Suprapubic skin (tissue), 4 donors: ENCODE results near the gene MANBA. TPM values are rescaled to one million over a fixed set of nuclear protein-coding genes. Genes with fewer than 3 reads are reported as not detected.
A peak's percentile ranks its signal among the peaks of the same experiment; 100 is the strongest.

ENCODE experiments used
- DNase-seq, 2 donors: peaks; one replicate each; pipeline ENCODE4 v3.0.0-alpha.2; 2019; ENCODE audit warnings: low spot score in 2 of 2
- H3K27ac ChIP-seq: fragments of 200-600 bp; sonication (generic); one replicate; pipeline ENCODE4 v1.5.1; 2019
- H3K27me3 ChIP-seq: fragments of 200-600 bp; sonication (generic); one replicate; pipeline ENCODE4 v1.5.1; 2019
- H3K36me3 ChIP-seq: fragments of 200-600 bp; sonication (generic); one replicate; pipeline ENCODE4 v1.5.1; 2019
- H3K4me1 ChIP-seq: fragments of 200-600 bp; sonication (generic); one replicate; pipeline ENCODE4 v1.5.1; 2019
- H3K4me3 ChIP-seq: fragments of 200-600 bp; sonication (generic); one replicate; pipeline ENCODE4 v1.5.1; 2019; ENCODE audit warnings: mild to moderate bottlenecking
- H3K9me3 ChIP-seq: fragments of 200-600 bp; sonication (generic); one replicate; pipeline ENCODE4 v1.5.1; 2019
- EP300 ChIP-seq: sonication (generic); formaldehyde crosslinking; IDR thresholded peaks from one replicate; pipeline ENCODE4 v1.6.1; 2017; ENCODE audit warnings: antibody characterized with exemption
- POLR2A ChIP-seq, 2 donors: fragments of 450-650 bp; IDR thresholded peaks; one replicate each; pipeline ENCODE4 v1.6.1; 2017; ENCODE audit warnings: antibody characterized with exemption in 2 of 2, mild to moderate bottlenecking in 2 of 2, moderate library complexity in 2 of 2
- POLR2AphosphoS5 ChIP-seq, 3 donors: sonication (generic); formaldehyde crosslinking; IDR thresholded peaks; one replicate each; pipeline ENCODE4 v1.6.1; 2017; ENCODE audit warnings: antibody characterized with exemption in 3 of 3
- WGBS: methylation state at CpG from one replicate; pipeline ENCODE4 v1.1.5; 2018; 5-methylcytosine and 5-hydroxymethylcytosine counted together
- total RNA-seq, 4 donors: library from RNA; depleted of rRNA; stranded (reverse); fragments of >200 nt; gene quantifications; one replicate each; pipeline ENCODE4 v1.1.0, GENCODE V29; 2016
- TF ChIP-seq, protein P1 (sequence below), 2 donors: fragments of 200-600 bp in 1 of 2; fragments of 450-650 bp in 1 of 2; sonication (generic) in 1 of 2; IDR thresholded peaks; one replicate each; pipeline ENCODE4 v1.5.1; 2016 to 2019; ENCODE audit warnings: antibody characterized with exemption in 2 of 2, mild to moderate bottlenecking in 1 of 2, moderate library complexity in 1 of 2

Gene MANBA
- total RNA-seq, 4 donors from 2014 or later: 11.0 to 36.1 (median 21.1) TPM

- peaks cover 89% of the 10 kb centered on the region for H3K36me3 ChIP-seq
- peak overlapping the region; percentile 67 for H3K27ac ChIP-seq
- TF ChIP-seq POLR2A (IDR thresholded peaks at IDR 0.05): no peak
- no peak for TF ChIP-seq POLR2AphosphoS5 (IDR thresholded peaks at IDR 0.05)
- no peak for TF ChIP-seq EP300
- H3K4me3 ChIP-seq: no peak overlapping the region
- WGBS: 55% methylated on average over 11 of the region's 11 CpGs
- no peak for DNase-seq
- peaks cover 17% of the 10 kb centered on the region for H3K4me1 ChIP-seq
- no peaks in the 10 kb centered on the region for H3K9me3 ChIP-seq
- H3K27me3 ChIP-seq: no peaks in the 10 kb centered on the region
Measured at GRCh38 chr4:102612824-102613366, 147.9 kb downstream of the MANBA start.

- H3K9me3 ChIP-seq: no peaks in the 10 kb centered on the region
- H3K27ac ChIP-seq: peak overlapping the region; percentile 67
- no peaks in the 10 kb centered on the region for H3K27me3 ChIP-seq
- peaks cover 93% of the 10 kb centered on the region for H3K36me3 ChIP-seq
- DNase-seq: no peak
- H3K4me1 ChIP-seq: peaks cover 17% of the 10 kb centered on the region
- WGBS: 55% methylated on average over 2 of the region's 2 CpGs
- TF ChIP-seq EP300: no peak
- TF ChIP-seq, protein P1, sequence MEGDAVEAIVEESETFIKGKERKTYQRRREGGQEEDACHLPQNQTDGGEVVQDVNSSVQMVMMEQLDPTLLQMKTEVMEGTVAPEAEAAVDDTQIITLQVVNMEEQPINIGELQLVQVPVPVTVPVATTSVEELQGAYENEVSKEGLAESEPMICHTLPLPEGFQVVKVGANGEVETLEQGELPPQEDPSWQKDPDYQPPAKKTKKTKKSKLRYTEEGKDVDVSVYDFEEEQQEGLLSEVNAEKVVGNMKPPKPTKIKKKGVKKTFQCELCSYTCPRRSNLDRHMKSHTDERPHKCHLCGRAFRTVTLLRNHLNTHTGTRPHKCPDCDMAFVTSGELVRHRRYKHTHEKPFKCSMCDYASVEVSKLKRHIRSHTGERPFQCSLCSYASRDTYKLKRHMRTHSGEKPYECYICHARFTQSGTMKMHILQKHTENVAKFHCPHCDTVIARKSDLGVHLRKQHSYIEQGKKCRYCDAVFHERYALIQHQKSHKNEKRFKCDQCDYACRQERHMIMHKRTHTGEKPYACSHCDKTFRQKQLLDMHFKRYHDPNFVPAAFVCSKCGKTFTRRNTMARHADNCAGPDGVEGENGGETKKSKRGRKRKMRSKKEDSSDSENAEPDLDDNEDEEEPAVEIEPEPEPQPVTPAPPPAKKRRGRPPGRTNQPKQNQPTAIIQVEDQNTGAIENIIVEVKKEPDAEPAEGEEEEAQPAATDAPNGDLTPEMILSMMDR (IDR thresholded peaks at IDR 0.05): no peak
- no peak for TF ChIP-seq POLR2A (IDR thresholded peaks at IDR 0.05)
- no peak for TF ChIP-seq POLR2AphosphoS5 (IDR thresholded peaks at IDR 0.05)
- no peak overlapping the region for H3K4me3 ChIP-seq
Measured at GRCh38 chr4:102612210-102612609, 148.6 kb downstream of the MANBA start.

DNA sequence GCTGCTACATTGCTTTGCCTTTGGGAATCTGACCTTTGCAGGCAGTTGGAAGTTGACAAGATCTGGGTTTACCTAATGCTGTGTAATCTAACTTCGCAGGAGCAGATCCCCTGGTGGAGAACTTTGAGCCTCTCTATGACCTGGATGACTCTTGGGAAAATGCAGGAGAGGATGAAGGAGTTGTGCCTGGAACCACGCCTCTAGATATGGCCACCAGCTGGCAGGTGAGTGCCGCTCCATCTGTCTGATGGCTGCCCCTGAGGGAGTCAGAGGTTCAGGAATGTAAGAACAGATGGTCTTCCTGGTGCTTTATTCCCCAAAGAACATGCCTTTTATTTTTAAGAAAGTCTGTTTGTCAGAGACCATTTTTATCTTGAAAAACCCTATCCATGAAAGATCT, 150.3 kb downstream of the MANBA start:
- no peak overlapping the region for H3K27ac ChIP-seq
- H3K9me3 ChIP-seq: no peaks in the 10 kb centered on the region
- no peak for DNase-seq
- TF ChIP-seq EP300 (no peak), POLR2AphosphoS5 (IDR thresholded peaks at IDR 0.05) (no peak), POLR2A (IDR thresholded peaks at IDR 0.05) (no peak)
- TF ChIP-seq, protein P1 (IDR thresholded peaks at IDR 0.05): no peak
- H3K4me1 ChIP-seq: peaks cover 17% of the 10 kb centered on the region
- no peak overlapping the region for H3K4me3 ChIP-seq
- peaks cover 88% of the 10 kb centered on the region for H3K36me3 ChIP-seq
- no peaks in the 10 kb centered on the region for H3K27me3 ChIP-seq
- whole genome bisulfite sequencing: 91% methylated on average over 3 of the region's 3 CpGs

DNA sequence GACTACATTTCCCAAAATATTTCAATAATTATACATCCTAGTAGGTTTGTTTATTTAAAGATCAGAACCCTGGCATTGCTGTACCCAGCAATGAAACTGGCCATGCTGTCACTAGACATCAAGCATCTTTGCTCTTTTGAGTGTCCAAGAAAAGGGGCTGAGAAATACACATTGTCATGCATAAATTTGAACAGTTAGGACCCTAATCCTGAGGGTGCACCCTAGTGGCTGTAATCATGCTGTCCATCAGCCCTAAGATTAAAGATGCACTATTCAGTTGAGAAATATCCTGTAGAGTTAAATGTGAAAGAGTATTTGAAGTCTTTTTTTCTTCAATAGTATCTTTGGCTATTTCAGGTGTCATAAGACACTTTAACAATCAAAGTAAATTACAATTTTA, 150.8 kb downstream of the MANBA start:
- H3K4me3 ChIP-seq: no peak overlapping the region
- TF ChIP-seq POLR2A (IDR thresholded peaks at IDR 0.05) (no peak), POLR2AphosphoS5 (IDR thresholded peaks at IDR 0.05) (no peak), EP300 (no peak)
- TF ChIP-seq, protein P1 (IDR thresholded peaks at IDR 0.05): no peak
- no peak overlapping the region for H3K27ac ChIP-seq
- no peaks in the 10 kb centered on the region for H3K27me3 ChIP-seq
- DNase-seq: no peak
- peaks cover 17% of the 10 kb centered on the region for H3K4me1 ChIP-seq
- no peaks in the 10 kb centered on the region for H3K9me3 ChIP-seq
- peaks cover 84% of the 10 kb centered on the region for H3K36me3 ChIP-seq

- no peak overlapping the region for H3K27ac ChIP-seq
- H3K36me3 ChIP-seq: peaks cover 82% of the 10 kb centered on the region
- WGBS: 65% methylated on average over 1 of the region's 1 CpG
- DNase-seq: no peak
- TF ChIP-seq EP300 (no peak), POLR2AphosphoS5 (IDR thresholded peaks at IDR 0.05) (no peak), POLR2A (IDR thresholded peaks at IDR 0.05) (no peak)
- TF ChIP-seq, protein P1 (IDR thresholded peaks at IDR 0.05): no peak
- H3K27me3 ChIP-seq: no peaks in the 10 kb centered on the region
- peaks cover 17% of the 10 kb centered on the region for H3K4me1 ChIP-seq
- H3K4me3 ChIP-seq: no peak overlapping the region
- no peaks in the 10 kb centered on the region for H3K9me3 ChIP-seq
Measured at GRCh38 chr4:102608190-102608589, 152.6 kb downstream of the MANBA start.
